Measurements from ENCODE around the gene BMPER.

BMPER gene

GRCh38 chr7:33937871-33938270, 32.5 kb downstream of the BMPER start:
- POLR2A ChIA-PET = no interaction called here
- H3K4me3 ChIP-seq (ENCODE audit: low read depth, low read length) = no peak overlapping the region
- H3K9me3 ChIP-seq (ENCODE audit: control insufficient read depth, insufficient read depth, low read depth, low read length) = no peaks in the 10 kb centered on the region
- no peak overlapping the region for H3K27ac ChIP-seq (ENCODE audit: extremely low read depth, low read depth, low read length)
- CTCF ChIA-PET = no interaction called here
- H3K4me1 ChIP-seq (ENCODE audit: control insufficient read depth, insufficient read depth, low read length) = peaks cover 3% of the 10 kb centered on the region; the same call in 1 of the 2 replicates
- no peak for TF ChIP-seq HOXA7 (CRISPR knock-in tag; IDR thresholded peaks at IDR 0.05; ENCODE audit: borderline replicate concordance)
- 0 out of 2 replicates have a peak, but pooled peaks have one; percentile 19 for TF ChIP-seq GLIS1 (tag by site-specific recombination; IDR thresholded peaks at IDR 0.05)
- H3K36me3 ChIP-seq (ENCODE audit: control insufficient read depth in 2 of 2, insufficient read depth in 1 of 2, low read length in 2 of 2) = no peaks in the 10 kb centered on the region

GRCh38 chr7:33939121-33939520, 33.8 kb downstream of the BMPER start:
- H3K27ac ChIP-seq (ENCODE audit: extremely low read depth, low read depth, low read length) = no peak overlapping the region
- H3K9me3 ChIP-seq (ENCODE audit: control insufficient read depth, insufficient read depth, low read depth, low read length) = no peaks in the 10 kb centered on the region
- H3K4me1 ChIP-seq (ENCODE audit: control insufficient read depth, insufficient read depth, low read length) = no peaks in the 10 kb centered on the region
- TF ChIP-seq ZNF658 (tag by site-specific recombination; IDR thresholded peaks at IDR 0.05) = no peak
- no peak for TF ChIP-seq ZNF785 (tag by site-specific recombination; IDR thresholded peaks at IDR 0.05)
- no peak for TF ChIP-seq INSM2 (tag by site-specific recombination; IDR thresholded peaks at IDR 0.05)
- TF ChIP-seq ZNF239 (tag by site-specific recombination; IDR thresholded peaks at IDR 0.05) = no peak
- no peak for TF ChIP-seq ZNF423 (tag by site-specific recombination; IDR thresholded peaks at IDR 0.05)
- no peak for TF ChIP-seq TCF7L2 (IDR thresholded peaks at IDR 0.05; ENCODE audit: borderline replicate concordance, low read depth, low read length)
- no peak for TF ChIP-seq ZBTB21 (tag by site-specific recombination; IDR thresholded peaks at IDR 0.05)
- no peak for TF ChIP-seq ZNF223 (tag by site-specific recombination; IDR thresholded peaks at IDR 0.05)
- no peak for TF ChIP-seq ZSCAN23 (tag by site-specific recombination; IDR thresholded peaks at IDR 0.05)
- TF ChIP-seq ZNF24 (tag by site-specific recombination; IDR thresholded peaks at IDR 0.05) = no peak
- TF ChIP-seq SP3 (tag by site-specific recombination; IDR thresholded peaks at IDR 0.05) = no peak
- TF ChIP-seq ZNF600 (tag by site-specific recombination; IDR thresholded peaks at IDR 0.05) = no peak
- TF ChIP-seq ZFP41 (tag by site-specific recombination; IDR thresholded peaks at IDR 0.05; ENCODE audit: borderline replicate concordance) = no peak
- no peak for TF ChIP-seq ZNF544 (tag by site-specific recombination; IDR thresholded peaks at IDR 0.05)
- TF ChIP-seq ZFHX2 (tag by site-specific recombination; conservative IDR thresholded peaks at IDR 0.05) = no peak
- TF ChIP-seq BCL11B (tag by site-specific recombination; IDR thresholded peaks at IDR 0.05; ENCODE audit: low read depth) = no peak
- H3K36me3 ChIP-seq (ENCODE audit: control insufficient read depth in 2 of 2, insufficient read depth in 1 of 2, low read length in 2 of 2) = no peaks in the 10 kb centered on the region
- ChIA-PET POLR2A (no interaction called here), CTCF (no interaction called here)
- H3K4me3 ChIP-seq (ENCODE audit: low read depth, low read length) = no peak overlapping the region

GRCh38 chr7:33940503-33940902, 35.2 kb downstream of the BMPER start:
- Histone ChIP-seq H3K9me3 (ENCODE audit: control insufficient read depth, insufficient read depth, low read depth, low read length) (no peaks in the 10 kb centered on the region), H3K36me3 (ENCODE audit: control insufficient read depth in 2 of 2, insufficient read depth in 1 of 2, low read length in 2 of 2) (no peaks in the 10 kb centered on the region), H3K4me1 (ENCODE audit: control insufficient read depth, insufficient read depth, low read length) (no peaks in the 10 kb centered on the region), H3K4me3 (ENCODE audit: low read depth, low read length) (no peak overlapping the region), H3K27ac (ENCODE audit: extremely low read depth, low read depth, low read length) (no peak overlapping the region)
- ChIA-PET CTCF (no interaction called here), POLR2A (no interaction called here)
- no peak for TF ChIP-seq GLI4 (tag by site-specific recombination; IDR thresholded peaks at IDR 0.05)
- no peak for TF ChIP-seq ZNF785 (tag by site-specific recombination; IDR thresholded peaks at IDR 0.05)
- no peak for TF ChIP-seq ZNF560 (tag by site-specific recombination; IDR thresholded peaks at IDR 0.05; ENCODE audit: borderline replicate concordance)
- TF ChIP-seq SP7 (tag by site-specific recombination; IDR thresholded peaks at IDR 0.05) = no peak
- TF ChIP-seq ZBTB44 (tag by site-specific recombination; IDR thresholded peaks at IDR 0.05) = no peak
- no peak for TF ChIP-seq ZNF580 (tag by site-specific recombination; IDR thresholded peaks at IDR 0.05)
- TF ChIP-seq ZNF280D (tag by site-specific recombination; IDR thresholded peaks at IDR 0.05) = no peak
- no peak for TF ChIP-seq ZNF558 (tag by site-specific recombination; IDR thresholded peaks at IDR 0.05)
